ENCODE measurements around the gene OSBPL3. TPM values are rescaled to one million over a fixed set of nuclear protein-coding genes. Genes with fewer than 3 reads are reported as not detected.

The OSBPL3 gene
- total and polyA plus RNA-seq, 2 donors (not counting 3 experiments of a cell fraction or from before 2014, with no cell fraction given): 7.5 to 27.1 TPM

DNA sequence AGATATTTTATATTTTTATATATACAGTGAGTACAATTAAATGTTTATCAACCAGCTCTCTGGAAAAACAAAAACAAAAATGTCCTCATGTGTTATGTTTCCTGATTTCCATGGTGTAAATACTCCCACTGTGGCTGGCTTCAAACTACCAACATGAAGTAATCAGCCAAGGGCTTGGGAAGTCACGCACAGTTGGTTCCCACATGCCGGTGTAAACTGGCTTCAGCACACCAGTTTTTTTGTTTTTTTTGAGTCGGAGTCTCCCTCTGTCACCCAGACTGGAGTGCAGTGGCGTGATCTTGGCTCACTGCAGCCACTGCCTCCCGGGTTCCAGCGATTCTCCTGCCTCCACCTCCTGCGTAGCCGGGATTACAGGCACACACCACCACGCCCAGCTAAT lies 11.8 kb downstream of the OSBPL3 start:
- no peaks in the 10 kb centered on the region for H4K20me1 ChIP-seq (replicated peaks; ENCODE audit: control insufficient read depth, extremely low read depth, insufficient read depth, low read length)
- H3K4me2 ChIP-seq (ENCODE audit: insufficient read depth, low read length): no peak overlapping the region
- no peak for DNase-seq (ENCODE audit: low read depth, low spot score)
- no peak overlapping the region for H3K4me3 ChIP-seq (replicated peaks in 1 of 3; ENCODE audit: insufficient read depth in 1 of 3, low read depth in 1 of 3, low read length in 3 of 3)
- H3K9ac ChIP-seq (replicated peaks; ENCODE audit: extremely low read depth, insufficient read depth, low read length): no peak overlapping the region
- H3K27ac ChIP-seq (ENCODE audit: insufficient read depth, low read depth, low read length): no peak overlapping the region
- no peaks in the 10 kb centered on the region for H3K9me3 ChIP-seq (replicated peaks; ENCODE audit: control insufficient read depth, insufficient read depth, low read length)
- TF ChIP-seq, protein P1, sequence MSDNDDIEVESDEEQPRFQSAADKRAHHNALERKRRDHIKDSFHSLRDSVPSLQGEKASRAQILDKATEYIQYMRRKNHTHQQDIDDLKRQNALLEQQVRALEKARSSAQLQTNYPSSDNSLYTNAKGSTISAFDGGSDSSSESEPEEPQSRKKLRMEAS (IDR thresholded peaks at IDR 0.05; ENCODE audit: insufficient read depth, insufficient read length): no peak
- TF ChIP-seq EZH2 (IDR thresholded peaks at IDR 0.05; ENCODE audit: borderline replicate concordance, low read depth, low read length, severe bottlenecking) (no peak), POLR2AphosphoS5 (IDR thresholded peaks at IDR 0.05; ENCODE audit: insufficient read depth, low read depth, low read length) (no peak), JUN (IDR thresholded peaks at IDR 0.05; ENCODE audit: borderline replicate concordance, insufficient read depth, insufficient read length, low read depth) (no peak)
- dilution Hi-C loops (cut with MboI; ENCODE audit: extremely low pct_ligation_motif_present, low sequenced_read_pairs) (no loop called here), intact Hi-C loops (cut with micrococcal nuclease) (no loop called here)
- ChIA-PET CTCF (interaction anchor here (0.9 to 1.4 kb wide), 2 partner anchors 9 to 11 kb away, joined by 3 read pairs; no protein-coding TSS in a partner anchor), POLR2A (no interaction called here)
- H3K36me3 ChIP-seq (ENCODE audit: control insufficient read depth in 2 of 2, extremely low read depth in 1 of 2, insufficient read depth in 2 of 2, low read length in 2 of 2): no peaks in the 10 kb centered on the region
- no TSS peak for BruUV-seq (replicated peaks)
- no peaks in the 10 kb centered on the region for H3K9me1 ChIP-seq (replicated peaks; ENCODE audit: control insufficient read depth, extremely low read depth, insufficient read depth, low read length)
- H3K27me3 ChIP-seq (ENCODE audit: control insufficient read depth in 2 of 2, insufficient read depth in 2 of 2, low read length in 2 of 2): no peaks in the 10 kb centered on the region
- no peak overlapping the region for H2AFZ ChIP-seq (ENCODE audit: low read depth, low read length)
- H3K79me2 ChIP-seq (ENCODE audit: control insufficient read depth, insufficient read depth, low read length): peaks cover 91% of the 10 kb centered on the region
- peaks cover 20% of the 10 kb centered on the region for H3K4me1 ChIP-seq (ENCODE audit: control insufficient read depth, extremely low read depth, insufficient read depth, low read length)
- no peak for FAIRE-seq

DNA sequence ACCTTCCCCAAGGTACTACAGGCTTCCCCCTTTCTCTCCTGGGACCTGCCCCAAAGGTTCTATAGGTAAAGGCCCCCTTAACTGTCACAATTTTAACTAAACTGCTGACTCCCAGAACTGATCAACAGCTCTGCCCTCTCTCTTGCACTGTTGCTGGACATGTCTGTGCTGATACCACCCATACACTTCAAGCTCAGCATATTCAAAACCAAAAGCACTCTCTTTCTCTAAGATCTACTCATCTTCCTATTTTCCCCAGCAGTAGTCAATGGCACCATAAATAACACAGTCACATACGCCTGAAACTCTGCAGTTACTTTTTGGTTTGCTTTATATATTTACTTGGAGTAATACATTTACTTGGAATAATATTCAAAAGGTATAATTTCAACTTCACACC lies 12.3 kb downstream of the OSBPL3 start:
- Histone ChIP-seq H3K9me3 (replicated peaks; ENCODE audit: control insufficient read depth, insufficient read depth, low read length) (no peaks in the 10 kb centered on the region), H4K20me1 (replicated peaks; ENCODE audit: control insufficient read depth, extremely low read depth, insufficient read depth, low read length) (no peaks in the 10 kb centered on the region), H3K79me2 (ENCODE audit: control insufficient read depth, insufficient read depth, low read length) (peaks cover 91% of the 10 kb centered on the region), H3K36me3 (ENCODE audit: control insufficient read depth in 2 of 2, extremely low read depth in 1 of 2, insufficient read depth in 2 of 2, low read length in 2 of 2) (no peaks in the 10 kb centered on the region), H3K27ac (ENCODE audit: insufficient read depth, low read depth, low read length) (no peak overlapping the region), H2AFZ (ENCODE audit: low read depth, low read length) (no peak overlapping the region), H3K4me2 (ENCODE audit: insufficient read depth, low read length) (no peak overlapping the region), H3K9me1 (replicated peaks; ENCODE audit: control insufficient read depth, extremely low read depth, insufficient read depth, low read length) (no peaks in the 10 kb centered on the region), H3K4me1 (ENCODE audit: control insufficient read depth, extremely low read depth, insufficient read depth, low read length) (peaks cover 20% of the 10 kb centered on the region), H3K27me3 (ENCODE audit: control insufficient read depth in 2 of 2, insufficient read depth in 2 of 2, low read length in 2 of 2) (no peaks in the 10 kb centered on the region), H3K4me3 (replicated peaks in 1 of 3; ENCODE audit: insufficient read depth in 1 of 3, low read depth in 1 of 3, low read length in 3 of 3) (no peak overlapping the region), H3K9ac (replicated peaks; ENCODE audit: extremely low read depth, insufficient read depth, low read length) (no peak overlapping the region)
- no peak for TF ChIP-seq MYC (IDR thresholded peaks at IDR 0.05; ENCODE audit: low read depth, low read length)
- no peak for TF ChIP-seq POLR2A (IDR thresholded peaks at IDR 0.05; ENCODE audit: low read depth, low read length)
- TF ChIP-seq JUN (IDR thresholded peaks at IDR 0.05; ENCODE audit: borderline replicate concordance, insufficient read depth, insufficient read length, low read depth): no peak
- no peak for TF ChIP-seq EZH2 (IDR thresholded peaks at IDR 0.05; ENCODE audit: borderline replicate concordance, low read depth, low read length, severe bottlenecking)
- TF ChIP-seq, protein P2, sequence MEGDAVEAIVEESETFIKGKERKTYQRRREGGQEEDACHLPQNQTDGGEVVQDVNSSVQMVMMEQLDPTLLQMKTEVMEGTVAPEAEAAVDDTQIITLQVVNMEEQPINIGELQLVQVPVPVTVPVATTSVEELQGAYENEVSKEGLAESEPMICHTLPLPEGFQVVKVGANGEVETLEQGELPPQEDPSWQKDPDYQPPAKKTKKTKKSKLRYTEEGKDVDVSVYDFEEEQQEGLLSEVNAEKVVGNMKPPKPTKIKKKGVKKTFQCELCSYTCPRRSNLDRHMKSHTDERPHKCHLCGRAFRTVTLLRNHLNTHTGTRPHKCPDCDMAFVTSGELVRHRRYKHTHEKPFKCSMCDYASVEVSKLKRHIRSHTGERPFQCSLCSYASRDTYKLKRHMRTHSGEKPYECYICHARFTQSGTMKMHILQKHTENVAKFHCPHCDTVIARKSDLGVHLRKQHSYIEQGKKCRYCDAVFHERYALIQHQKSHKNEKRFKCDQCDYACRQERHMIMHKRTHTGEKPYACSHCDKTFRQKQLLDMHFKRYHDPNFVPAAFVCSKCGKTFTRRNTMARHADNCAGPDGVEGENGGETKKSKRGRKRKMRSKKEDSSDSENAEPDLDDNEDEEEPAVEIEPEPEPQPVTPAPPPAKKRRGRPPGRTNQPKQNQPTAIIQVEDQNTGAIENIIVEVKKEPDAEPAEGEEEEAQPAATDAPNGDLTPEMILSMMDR (IDR thresholded peaks at IDR 0.05; ENCODE audit: extremely low read depth in 1 of 2, insufficient read depth in 1 of 2, low read depth in 1 of 2, low read length in 2 of 2): no peak
- no peak for TF ChIP-seq GATA2 (IDR thresholded peaks at IDR 0.05; ENCODE audit: insufficient read depth, insufficient read length, low read depth, low read length)
- TF ChIP-seq, protein P1 (IDR thresholded peaks at IDR 0.05; ENCODE audit: insufficient read depth, insufficient read length): no peak
- DNase-seq (ENCODE audit: low read depth, low spot score) (no peak), FAIRE-seq (no peak)
- CTCF ChIA-PET: interaction anchor here (0.9 to 1.4 kb wide), 3 partner anchors 9 to 155 kb away, joined by 3 to 4 read pairs (median 3); no protein-coding TSS in a partner anchor
- BruUV-seq (replicated peaks): no TSS peak
- intact Hi-C loops (cut with micrococcal nuclease) (no loop called here), dilution Hi-C loops (cut with MboI; ENCODE audit: extremely low pct_ligation_motif_present, low sequenced_read_pairs) (no loop called here)
- POLR2A ChIA-PET: no interaction called here

Measured in endothelial cell of umbilical vein (primary cell).